C4-2B (cell line): ENCODE results near the gene NME9.

ENCODE experiments used
- CTCF ChIP-seq: fragments of 450-650 bp; conservative IDR thresholded peaks from 2 replicates; pipeline ENCODE4 v1.5.1; 2017; ENCODE audit warnings: mild to moderate bottlenecking
- ZFX ChIP-seq: fragments of 450-650 bp; IDR thresholded peaks from 2 replicates; pipeline ENCODE4 v1.6.1; 2017

GRCh38 chr3:138327831-138328230 is 1.8 kb downstream of the NME9 start:
- no peak for TF ChIP-seq CTCF
- TF ChIP-seq ZFX = no peak
